SH-SY5Y (cell line): ENCODE results near the gene ICE1.

Experiments used
- GATA2 ChIP-seq: IDR thresholded peaks from 2 replicates; pipeline ENCODE4 v1.6.1; 2011; ENCODE audit warnings: mild to moderate bottlenecking, low read depth, low read length
- GATA3 ChIP-seq: IDR thresholded peaks from 2 replicates; pipeline ENCODE4 v1.6.1; 2011; ENCODE audit warnings: low read depth, mild to moderate bottlenecking, low read length, moderate library complexity

The ICE1 gene

DNA sequence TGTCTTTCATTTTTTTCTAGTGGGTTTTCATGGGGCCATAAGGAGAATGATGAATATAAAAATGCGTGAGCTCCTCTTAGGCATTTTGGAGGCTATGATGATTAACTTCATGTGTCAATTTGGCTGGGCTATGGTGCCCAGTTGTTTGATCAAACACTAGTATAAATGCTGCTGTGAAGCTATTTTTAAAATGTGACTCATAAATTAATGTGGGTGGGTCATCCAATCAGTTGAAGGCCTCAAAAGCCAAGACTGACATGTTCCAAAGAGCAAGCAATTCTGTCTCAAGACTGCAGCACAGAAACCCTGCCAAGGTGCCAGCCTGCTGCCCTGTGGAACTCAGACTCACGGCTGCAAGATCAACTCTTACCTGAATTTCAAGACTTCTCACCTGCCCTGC is 24.4 kb upstream of the ICE1 start:
- TF ChIP-seq GATA3 (no peak), GATA2 (no peak)

DNA sequence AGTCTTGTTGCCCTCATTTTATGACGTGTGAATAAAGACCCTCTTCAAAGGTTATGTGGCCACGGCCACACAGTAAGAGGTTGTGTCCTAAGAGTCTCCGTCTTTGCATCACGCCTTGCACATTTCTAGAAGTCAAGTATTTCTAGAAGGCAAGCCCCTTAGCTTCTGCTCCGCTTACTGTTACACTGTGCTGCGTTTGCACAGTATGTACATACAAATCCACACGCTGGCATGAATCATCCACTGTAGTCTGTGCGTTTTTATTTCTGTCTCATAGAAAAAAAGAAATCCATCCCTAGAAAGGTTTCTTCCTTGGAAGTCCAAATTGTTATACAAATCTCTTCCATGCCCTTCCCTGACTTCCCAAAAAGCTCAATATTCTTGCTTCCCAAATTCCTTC is 21.4 kb upstream of the ICE1 start:
- TF ChIP-seq GATA2 (no peak), GATA3 (no peak)

DNA sequence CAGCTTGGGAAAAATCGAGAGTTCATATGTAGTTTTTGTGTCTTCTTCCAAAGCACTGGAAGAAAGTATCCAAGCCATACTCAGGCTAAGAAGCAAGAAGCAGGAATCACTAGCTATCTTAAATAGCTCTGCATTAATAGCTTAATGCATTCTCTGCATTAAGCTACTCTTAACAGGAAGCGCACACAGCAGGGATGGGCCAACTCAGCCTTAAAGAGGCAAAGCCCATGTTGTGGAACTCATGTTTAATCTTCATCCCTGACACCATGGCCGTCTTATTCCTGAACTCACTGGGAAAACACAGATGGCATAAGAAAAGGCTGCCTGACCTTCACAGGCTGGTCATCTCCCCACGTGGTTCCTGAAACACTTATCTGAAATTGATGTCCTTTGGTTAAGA is 18.7 kb upstream of the ICE1 start:
- no peak for TF ChIP-seq GATA3
- no peak for TF ChIP-seq GATA2

DNA sequence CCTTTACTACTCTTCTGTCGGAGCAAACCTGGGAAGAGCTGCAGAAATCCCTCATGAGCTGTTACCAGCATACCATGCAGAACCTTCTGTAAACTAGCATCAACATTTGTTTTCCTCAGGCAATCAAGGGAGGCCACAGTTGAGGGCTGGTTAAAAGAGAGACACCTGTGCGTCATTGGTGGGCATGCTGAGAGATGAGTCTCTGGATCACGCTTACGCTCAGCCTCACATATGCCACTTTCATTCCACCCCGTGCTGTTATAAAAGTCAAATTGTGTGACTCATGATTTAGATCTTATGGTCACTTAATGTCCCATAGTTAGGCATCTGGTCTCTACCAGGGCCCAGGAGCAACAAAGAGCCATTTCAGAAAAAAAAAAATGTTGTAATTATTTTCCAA is 18.1 kb upstream of the ICE1 start:
- TF ChIP-seq GATA3: no peak
- TF ChIP-seq GATA2: no peak

DNA sequence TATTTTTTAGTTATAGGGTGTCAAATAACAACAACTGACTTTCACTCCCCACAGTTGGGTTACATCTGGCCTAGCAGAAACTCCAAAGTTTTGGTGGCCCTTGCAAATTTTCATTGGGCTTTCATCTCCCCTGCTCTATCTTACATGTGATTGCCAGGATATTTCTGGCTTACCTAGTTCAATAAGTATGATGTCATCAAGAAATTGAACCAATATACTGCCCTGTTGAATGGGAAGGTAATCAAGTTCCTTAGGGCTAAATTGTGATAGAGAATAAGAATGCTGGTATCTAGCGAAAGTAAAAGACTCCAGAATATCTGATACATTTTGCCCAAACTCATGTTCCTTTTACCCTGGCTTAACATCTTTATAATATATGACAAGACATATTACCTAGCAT is 17.0 kb upstream of the ICE1 start:
- no peak for TF ChIP-seq GATA2

DNA sequence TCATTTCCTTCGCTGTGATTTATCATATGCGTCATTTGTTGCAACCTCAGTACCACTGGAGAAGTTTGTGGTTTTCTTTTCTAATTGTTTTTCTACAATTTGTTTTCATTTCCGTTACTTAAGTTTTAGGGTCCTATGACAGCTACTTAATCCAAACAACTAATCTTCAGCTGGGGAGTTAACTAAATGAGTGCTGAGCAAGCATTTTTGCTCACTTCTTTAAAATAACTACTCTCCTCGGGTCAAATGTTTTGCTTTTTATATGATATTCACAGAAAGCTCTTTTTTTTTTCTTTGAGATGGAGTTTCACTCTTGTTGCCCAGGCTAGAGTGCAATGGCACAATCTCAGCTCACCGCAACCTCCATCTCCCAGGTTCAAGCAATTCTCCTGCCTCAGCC is 14.6 kb upstream of the ICE1 start:
- no peak for TF ChIP-seq GATA3
- no peak for TF ChIP-seq GATA2

DNA sequence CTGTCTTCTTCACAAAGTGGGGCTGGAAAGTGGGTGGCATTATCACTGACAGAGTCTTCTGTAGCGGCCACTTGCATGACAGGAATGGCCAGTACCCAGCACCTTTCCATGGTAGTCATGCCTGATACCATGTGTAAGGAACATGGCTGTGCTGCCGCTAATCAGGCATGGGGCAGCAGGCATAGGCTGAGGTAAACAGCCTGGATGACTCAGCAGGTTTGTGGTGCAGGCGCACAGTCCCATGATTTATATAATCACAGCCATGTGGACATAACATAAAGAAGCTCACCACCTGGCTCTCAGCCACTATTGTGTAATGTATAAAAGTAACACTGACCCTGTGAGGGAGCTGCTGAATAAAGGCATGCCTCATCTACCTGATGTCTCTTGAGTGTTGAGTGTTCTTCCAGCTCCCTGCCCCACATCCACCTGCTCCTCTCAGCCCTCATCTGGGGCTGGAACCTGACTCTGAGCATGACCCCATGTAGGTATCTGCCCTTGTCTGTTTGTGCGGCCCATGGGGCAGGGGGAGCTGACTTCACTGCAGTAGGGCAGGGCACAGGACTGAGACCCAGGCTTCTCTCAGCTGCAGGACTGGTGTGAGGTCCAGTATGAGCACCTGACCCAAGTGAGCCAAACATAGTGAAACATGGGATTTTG is 13.2 kb upstream of the ICE1 start:
- TF ChIP-seq GATA3 (no peak), GATA2 (no peak)

DNA sequence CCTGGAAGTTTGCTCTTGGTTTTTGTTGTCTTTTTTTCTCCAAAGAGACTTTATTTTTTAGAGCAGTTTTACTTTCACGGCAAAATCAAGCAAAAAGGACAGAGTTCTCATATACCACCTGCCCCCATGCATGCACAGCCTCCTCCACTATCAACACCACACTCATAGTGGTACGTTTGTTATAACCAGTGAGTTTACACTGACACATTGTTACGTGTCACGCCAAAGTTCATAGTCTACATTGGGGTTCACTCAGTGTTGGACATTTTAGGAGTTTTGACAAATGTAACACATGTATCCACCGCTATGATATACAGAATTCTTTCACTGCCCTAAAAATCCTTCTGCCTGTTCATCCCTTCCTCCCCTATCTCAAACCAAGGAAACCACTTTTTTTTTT is 7.5 kb upstream of the ICE1 start:
- TF ChIP-seq GATA3: no peak
- no peak for TF ChIP-seq GATA2

DNA sequence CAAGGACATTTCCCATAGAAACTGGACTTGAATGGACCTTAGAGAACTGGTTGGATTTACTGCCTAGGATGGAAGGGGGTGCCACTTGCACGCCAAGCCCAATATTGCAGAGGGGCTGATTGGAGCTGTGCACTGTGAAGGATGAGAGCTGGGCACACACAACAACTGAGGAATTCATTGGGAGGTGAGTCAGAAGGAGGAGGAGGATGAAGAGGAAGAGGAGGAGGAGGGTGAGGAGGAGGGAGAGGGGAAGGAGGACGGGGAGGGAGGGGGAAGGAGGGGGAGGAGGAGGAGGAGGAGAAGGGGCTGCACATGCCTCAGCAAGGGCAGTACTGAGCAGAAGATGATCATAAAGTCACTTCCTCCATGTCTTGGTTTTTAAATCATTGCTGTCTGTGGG is 5.7 kb upstream of the ICE1 start:
- TF ChIP-seq GATA2: no peak
- no peak for TF ChIP-seq GATA3

DNA sequence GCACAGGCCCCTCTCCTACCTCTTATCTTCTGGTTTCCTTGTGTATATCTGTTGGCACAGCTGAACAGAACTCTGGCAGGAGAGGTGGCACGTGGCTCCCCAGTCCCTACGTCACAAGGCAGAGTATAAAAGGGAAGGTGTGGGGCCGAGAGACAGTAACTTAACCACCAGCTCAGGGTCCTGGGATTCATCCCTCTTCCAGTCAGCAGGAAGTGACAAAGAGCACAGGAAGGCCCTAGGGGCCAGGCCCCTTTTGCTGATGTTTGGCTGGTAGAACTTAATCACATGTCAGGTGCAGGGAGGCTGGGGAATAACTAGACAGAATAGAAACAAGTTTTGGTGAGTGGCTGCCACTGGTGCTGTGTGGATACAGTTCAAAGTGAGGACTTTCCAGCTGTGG is 4.5 kb upstream of the ICE1 start:
- TF ChIP-seq GATA2: no peak
- no peak for TF ChIP-seq GATA3

DNA sequence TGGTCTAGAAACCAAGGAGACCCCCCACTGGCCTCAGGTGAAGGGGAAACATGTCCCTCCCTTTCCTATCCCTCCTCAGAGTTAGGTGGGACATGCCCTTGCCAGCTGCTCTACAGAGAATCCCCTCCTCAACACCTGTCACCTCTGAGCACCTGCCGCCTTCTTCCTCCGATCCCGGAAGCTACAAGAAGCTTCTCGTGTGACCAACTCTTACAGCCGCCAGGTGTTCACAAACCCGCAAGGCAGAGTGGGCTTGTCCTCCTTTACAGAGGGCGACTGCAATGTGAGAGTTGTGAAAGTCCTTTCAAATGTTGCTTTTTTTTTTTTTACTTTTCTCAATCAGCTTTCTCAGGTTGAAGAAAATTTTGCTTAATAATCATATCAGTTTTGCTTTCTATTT is 3.7 kb upstream of the ICE1 start:
- TF ChIP-seq GATA2 (no peak), GATA3 (no peak)

DNA sequence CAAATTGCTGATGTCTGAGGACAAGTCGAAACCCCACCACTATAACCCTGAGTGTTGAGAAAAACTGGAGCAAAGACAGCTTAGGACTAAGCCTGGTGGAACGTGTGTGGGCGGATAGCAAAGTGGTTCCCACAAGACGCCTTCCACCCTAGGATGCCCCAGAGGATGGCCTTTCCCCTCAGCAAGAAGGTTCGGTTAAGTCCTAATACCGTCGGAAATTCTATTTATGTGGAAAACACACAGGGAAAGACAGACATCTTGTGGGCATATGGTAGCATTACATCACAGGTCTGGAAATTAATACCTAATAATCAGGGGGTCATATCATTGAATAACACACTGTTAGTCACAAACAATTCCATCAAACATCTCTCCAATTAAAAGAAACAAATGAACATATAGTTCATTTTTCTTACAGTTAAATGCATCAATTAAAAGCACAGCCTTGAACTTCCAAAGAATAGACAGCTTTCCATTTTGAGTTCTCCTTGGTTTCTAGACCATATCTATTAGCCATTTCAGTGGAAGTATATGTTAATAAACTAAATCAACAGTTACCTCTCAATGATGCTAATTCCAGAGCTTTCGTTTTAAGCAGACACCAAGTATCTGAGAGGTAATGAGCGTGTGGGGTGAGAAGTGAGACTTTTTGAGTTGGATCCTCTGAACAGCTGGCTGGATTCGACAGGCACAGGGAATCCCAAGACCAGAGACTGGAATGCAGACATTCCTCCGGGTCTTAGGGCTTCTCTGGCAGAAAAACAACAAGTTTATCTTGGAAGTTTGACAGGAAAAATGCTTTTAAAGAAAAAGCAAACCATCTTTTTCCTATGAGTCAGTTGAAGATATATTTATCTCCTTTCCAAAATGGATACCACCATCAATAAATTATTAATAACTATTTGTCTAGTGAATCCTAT is 2.9 kb upstream of the ICE1 start:
- TF ChIP-seq GATA3: no peak
- TF ChIP-seq GATA2: no peak

DNA sequence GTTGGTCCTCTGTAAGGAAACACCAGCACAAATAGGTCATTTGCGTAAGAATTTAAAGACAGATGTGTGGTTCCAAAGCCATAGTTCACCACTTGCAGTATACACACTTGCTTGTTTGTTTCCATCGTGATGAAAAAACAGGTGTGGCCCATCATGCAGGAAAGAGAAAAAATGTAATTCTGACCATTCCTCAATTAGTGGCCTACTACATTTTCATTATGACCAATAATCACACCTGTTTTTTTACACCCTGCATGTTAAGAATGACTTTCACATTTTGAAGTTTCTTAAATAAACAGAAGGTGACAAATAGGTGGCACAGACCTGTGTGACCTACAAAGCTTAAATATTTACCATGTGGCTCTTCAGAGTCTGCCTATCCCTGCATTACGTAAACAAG is 2.2 kb upstream of the ICE1 start:
- no peak for TF ChIP-seq GATA3
- TF ChIP-seq GATA2: no peak

DNA sequence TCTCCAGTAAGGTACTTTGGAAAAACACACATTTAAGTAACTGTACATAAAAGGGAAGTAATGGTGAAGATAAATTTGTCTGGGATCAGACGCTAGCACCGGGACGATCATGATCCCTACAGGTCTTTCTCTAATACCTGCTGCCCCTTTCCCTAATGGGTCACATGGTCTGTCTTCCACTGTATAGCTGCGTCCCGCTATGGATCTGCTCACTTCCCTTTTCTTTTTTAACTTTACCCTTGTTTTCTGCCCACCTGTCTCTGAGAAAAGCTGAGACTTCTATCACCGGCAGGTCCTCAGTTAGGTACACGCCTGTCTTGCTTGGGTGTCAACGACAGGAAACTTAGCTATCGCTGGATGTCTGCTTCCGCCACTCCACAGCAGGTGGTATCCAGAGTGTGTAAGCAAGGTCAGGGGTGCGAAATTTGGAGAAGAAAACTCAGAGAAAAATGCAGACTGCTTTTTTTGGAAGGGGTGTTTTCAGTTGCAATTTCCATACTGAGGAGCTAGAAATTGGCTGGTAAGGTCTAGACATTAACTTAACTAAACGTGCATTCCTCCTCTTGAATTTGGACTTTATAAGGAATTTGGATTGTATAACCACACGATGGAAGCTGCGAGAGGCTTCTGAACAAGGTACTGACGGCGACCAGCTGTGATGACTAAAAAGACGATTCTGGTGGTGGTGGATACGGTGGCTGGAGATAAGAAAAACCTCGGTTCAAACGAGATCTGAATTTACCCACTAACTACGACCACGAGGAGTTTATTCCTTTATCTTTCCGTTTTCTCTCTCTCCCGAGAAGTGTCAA is 1.1 kb upstream of the ICE1 start:
- TF ChIP-seq GATA3 (no peak), GATA2 (no peak)

DNA sequence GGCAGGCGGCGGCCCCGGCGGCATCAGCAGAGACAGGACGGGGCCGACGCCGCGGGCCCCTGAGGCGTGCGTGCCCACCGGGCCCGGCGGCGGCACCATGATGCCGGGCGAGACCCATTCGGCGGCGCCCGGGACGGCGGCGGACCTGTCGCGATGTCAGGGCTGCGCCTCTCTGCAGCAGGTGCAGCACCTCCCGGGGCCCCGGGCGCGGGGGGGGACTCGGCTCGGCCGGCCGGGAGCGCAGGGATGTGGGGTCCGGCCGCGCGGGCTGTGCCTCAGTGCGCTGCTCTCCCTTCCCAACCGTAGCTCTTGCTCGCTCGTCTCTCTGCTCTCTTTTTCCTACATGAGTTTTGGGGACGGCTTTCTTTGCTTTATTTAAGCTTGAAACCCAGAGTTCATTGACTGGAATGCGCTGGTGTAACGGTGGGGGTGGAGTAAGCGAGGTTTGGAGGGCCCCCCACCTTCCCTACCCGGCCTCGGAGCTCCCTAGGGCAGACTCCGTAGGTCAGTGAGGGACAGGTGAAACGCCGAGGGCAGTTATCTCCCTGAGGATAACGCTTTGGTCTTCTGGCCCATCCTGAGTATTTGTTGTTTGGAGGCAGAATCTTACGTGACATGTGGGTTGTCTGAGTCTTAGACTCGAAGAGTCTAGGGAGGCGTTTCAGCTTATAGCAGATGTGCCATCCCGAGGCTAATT is 490 bp downstream of the ICE1 start:
- TF ChIP-seq GATA2 (no peak), GATA3 (no peak)
